Left ventricle myocardium superior (tissue), 1 donor: ENCODE measurements around the gene GSKIP. TPM values are rescaled to one million over a fixed set of nuclear protein-coding genes. Genes with fewer than 3 reads are reported as not detected.
"Not testable (repeated sequence)": the region's sequence is repeated elsewhere in the genome, so short reads cannot be mapped to it uniquely, and the experiment has no call there.

Experiments used
- ATAC-seq: fragments of 200-7000 bp; cut with Tn5 transposase; one replicate; pipeline ENCODE4 v1.9.1; 2020; ENCODE audit warnings: mild to moderate bottlenecking, moderate library complexity
- DNase-seq: peaks from one replicate; pipeline ENCODE4 v3.0.0-alpha.2; 2020
- intact Hi-C: fragments of 100-400 bp; cut with micrococcal nuclease; formaldehyde crosslinking; loops from one replicate; pipeline ENCODE4 v1.11.0; 2022
- long read RNA-seq: library from polyadenylated mRNA; unstranded; transcript quantifications from one replicate; pipeline ENCODE4 v2.0.0, GENCODE V29; 2021
- total RNA-seq: library from RNA; stranded (reverse); fragmentation: NEBNext Ultra II Directional; extraction: Animal tissue kit (Norgen Biotek cat#: 25700); gene quantifications from one replicate; pipeline ENCODE4 v1.2.1, GENCODE V29; 2021
- donor health status: DM: no; HTN: yes; CAD: no; lungs with severe emphysema.

The GSKIP gene
- total RNA-seq, result 9.6 TPM
- long read RNA-seq, transcript GSKIP-205 (4 exons, 2,218 nt), result major isoform, 17 of 20 reads
- long read RNA-seq, partial matches to known transcripts, result 0 of 20 reads
- long read RNA-seq, other reads (novel, unspliced or antisense), result 3 of 20 reads

- intact Hi-C loops, result no loop called here
- DNase-seq (peak; percentile 97), ATAC-seq (peak; percentile 99)
Observed at GRCh38 chr14:96362965-96363750, at the start of gene GSKIP, which contains the start of gene ATG2B. TSS of gene GSKIP (plus strand) at chr14:96363526. CDS start at chr14:96382248, 18,722 bp downstream. TSS of gene ATG2B (minus strand) at chr14:96363341. CDS start at chr14:96362976, 365 bp downstream.

GRCh38 chr14:96316087-96316486, 47.2 kb upstream of the GSKIP start:
- DNase-seq (no peak), ATAC-seq (no peak)
- intact Hi-C loops, result no loop called here

DNA sequence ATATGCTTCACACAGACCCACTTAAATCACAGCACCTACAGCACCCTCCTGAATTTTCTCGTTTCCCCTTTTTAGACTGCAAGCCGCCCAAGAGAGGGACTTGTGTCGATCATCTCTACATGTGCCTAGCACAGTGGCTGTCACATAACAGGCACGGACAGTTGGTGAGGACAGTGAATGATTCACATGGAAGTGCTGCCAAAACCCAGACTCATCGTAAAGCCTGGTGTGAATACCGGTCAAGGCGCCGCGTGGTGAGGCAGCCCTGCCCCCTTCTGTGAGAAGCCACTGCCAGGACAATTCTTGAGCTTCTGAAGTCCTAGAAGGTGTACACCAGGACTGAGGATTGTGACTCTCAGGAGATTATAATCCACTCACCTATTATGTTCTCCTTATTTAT, 44.5 kb upstream of the GSKIP start:
- no peak for DNase-seq
- ATAC-seq, result no peak
- intact Hi-C loops, result no loop called here

DNA sequence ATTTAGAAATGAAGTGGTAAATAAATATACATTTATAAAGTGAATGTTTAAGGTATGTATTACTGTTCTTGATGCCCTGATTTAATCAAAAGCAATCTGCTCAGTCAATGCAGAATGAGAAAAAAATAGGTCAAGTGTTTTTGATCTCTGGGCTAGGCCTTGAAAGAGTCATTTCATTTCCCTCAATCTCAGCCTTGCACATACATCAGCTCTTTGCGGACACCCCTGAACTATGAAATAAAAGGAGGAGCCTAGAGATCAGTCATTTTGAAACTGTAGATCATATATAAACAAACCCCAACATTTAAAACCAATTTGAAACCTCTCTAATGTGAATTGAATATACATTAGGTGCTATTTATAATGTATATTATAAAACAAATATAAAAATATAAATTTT, 42.7 kb upstream of the GSKIP start:
- ATAC-seq (no peak), DNase-seq (no peak)
- intact Hi-C loops, result no loop called here

DNA sequence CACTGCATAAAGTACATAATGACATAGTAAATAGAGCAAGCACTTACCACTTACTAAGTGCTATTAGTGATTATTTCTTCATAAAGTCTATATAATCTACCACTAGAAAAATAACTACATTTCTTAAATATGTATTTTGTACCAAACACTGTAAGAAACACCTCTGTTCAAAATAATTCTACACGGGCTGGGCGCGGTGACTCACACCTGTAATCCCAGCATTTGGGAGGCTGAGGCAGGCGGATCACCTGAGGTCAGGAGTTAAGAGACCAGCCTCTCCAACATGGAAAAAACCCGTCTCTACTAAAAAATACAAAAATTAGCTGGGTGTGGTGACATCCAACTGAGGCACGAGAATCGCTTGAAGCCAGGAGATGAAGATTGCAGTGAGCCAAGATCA, 39.1 kb upstream of the GSKIP start:
- intact Hi-C loops, result no loop called here
- DNase-seq, result no peak

GRCh38 chr14:96338551-96338950, 24.8 kb upstream of the GSKIP start:
- ATAC-seq, result no peak
- intact Hi-C loops, result no loop called here
- no peak for DNase-seq

More for the DNA sequence above, 39.1 kb upstream of the GSKIP start:
- no peak for ATAC-seq

GRCh38 chr14:96341323-96341722, 22.0 kb upstream of the GSKIP start:
- intact Hi-C loops, result no loop called here
- DNase-seq, result no peak
- ATAC-seq, result no peak

GRCh38 chr14:96345669-96346068, 17.7 kb upstream of the GSKIP start:
- ATAC-seq (no peak), DNase-seq (no peak)
- intact Hi-C loops, result no loop called here

GRCh38 chr14:96347957-96348356, 15.4 kb upstream of the GSKIP start:
- ATAC-seq, DNase-seq, intact Hi-C loops: not testable (repeated sequence)

DNA sequence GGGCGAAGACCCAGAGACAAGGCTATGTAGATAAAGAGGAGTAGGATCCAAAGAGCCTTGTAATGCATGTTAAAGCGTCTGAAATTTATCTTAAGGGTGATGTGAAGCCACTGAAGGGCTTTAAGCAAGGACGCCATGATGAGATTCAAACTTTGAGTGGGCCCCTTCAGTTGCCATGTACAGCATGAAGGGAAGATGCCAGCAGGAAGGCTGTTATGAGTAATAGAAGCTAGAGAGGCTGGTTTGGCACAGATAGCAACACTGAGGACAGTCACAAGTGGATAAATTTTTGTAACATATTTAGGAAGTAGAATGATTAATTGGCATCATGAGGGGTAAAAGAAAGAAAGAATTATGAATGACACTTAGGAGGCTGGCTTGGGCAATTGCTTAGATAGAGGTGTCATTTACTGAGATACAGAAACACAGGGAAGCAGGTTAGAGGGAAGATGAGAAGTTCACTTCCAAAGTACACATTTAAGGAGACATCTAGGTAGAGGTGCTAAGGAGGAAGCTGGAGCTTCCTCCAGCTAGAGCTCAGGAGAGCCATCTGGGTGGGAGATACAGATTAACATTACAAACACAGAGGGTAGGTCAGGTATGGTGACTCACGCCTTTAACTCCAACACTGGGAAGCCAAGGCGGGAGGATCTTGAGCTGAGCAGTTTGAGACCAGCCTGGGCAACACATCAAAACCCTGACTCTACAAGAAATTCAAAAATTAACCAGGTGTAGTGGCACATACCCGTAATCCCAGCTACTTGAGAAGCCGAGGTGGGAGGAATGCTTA, 13.8 kb upstream of the GSKIP start:
- ATAC-seq (no peak), DNase-seq (no peak)
- intact Hi-C loops, result no loop called here

DNA sequence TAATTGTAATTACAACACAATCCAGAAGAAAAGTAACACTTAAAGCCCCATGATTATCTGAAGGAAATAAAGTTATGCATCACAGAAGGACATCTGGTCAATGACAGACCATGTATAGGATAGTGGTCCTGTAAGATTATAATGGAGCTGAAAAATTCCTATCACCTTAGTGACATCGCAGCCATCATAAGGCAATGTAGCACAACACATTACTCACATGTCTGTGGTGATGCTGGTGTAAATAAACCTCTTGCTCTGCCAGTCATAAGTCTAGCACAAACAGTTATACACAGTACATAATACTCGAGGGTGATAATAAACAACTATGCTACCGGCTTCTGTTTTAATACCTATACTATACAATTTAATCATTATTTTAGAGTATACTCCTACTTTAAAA, 11.3 kb upstream of the GSKIP start:
- no peak for ATAC-seq
- intact Hi-C loops, result no loop called here
- DNase-seq, result no peak

GRCh38 chr14:96352708-96353107, 10.6 kb upstream of the GSKIP start:
- intact Hi-C loops, result no loop called here
- ATAC-seq (no peak), DNase-seq (no peak)

GRCh38 chr14:96354246-96354645, 9.1 kb upstream of the GSKIP start:
- DNase-seq, result no peak
- intact Hi-C loops, result no loop called here

GRCh38 chr14:96357216-96357615, 6.1 kb upstream of the GSKIP start:
- no peak for ATAC-seq
- DNase-seq, result no peak
- intact Hi-C loops, result no loop called here

More at GRCh38 chr14:96354246-96354645, 9.1 kb upstream of the GSKIP start:
- ATAC-seq, result no peak

DNA sequence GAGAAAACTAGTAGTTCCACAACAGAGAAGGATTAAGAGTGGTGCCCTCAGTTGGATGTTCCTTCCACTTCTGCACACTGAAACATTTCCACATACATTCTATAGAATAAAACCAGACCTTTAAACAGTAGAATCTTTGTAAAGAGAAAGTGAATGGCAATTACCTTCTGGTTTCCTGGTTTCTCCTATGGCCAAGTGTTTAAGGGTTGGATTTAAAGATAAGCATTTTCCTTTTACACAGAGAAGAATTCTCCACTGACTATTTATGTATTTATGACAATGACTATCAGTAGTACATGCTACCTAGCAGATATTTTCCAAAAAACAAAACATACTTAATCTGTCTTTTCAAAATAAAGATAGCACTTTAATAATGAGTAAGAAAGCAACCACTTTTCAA, 3.4 kb upstream of the GSKIP start:
- DNase-seq, result no peak
- intact Hi-C loops, result no loop called here
- no peak for ATAC-seq

DNA sequence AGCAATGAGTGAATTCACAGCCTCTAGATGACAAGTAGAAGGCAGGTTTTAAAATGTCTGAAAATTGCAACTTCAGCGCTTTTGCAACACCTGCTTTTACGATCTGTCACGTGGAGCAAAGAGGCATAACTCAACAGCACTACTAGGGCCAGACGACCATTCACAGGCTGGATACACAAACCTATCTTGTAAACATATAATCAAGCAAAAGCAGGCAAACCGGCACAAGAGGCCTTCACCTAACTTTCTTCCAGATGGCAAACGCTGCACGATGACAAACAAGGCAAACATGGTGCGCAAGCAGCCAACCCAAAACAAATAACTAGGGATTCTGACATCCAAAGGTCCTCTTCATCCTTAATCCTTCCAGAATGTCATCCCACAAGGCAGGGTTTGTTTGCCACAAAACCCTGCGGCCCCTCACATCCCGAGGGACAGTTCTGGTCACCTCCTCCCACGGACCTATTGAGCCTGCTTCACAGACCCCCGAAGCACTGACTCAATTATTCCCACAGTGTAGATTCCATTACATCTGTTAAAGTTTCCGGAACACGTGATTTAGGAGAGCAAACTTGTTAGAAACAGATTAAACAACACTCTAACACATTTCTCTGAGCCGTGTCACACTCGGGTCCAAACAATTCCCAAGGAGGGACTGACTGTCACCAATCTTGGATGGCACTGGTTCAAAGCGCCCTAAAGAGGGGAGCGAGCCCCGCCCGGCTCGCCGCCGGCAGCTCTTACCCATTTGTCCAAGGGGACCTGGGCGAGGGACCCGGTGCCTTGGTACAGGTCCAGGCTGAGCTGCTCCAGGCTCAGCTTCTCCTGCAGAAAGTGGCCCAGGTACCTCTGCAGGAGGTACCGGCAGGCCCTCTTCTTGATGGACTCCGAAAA, 1.0 kb upstream of the GSKIP start:
- DNase-seq, result no peak
- peak; percentile 30 for ATAC-seq
- intact Hi-C loops, result no loop called here

GRCh38 chr14:96363751-96364336, 518 bp downstream of the GSKIP start:
- intact Hi-C loops, result no loop called here
- peak; percentile 26 for ATAC-seq
- peak; percentile 32 for DNase-seq

DNA sequence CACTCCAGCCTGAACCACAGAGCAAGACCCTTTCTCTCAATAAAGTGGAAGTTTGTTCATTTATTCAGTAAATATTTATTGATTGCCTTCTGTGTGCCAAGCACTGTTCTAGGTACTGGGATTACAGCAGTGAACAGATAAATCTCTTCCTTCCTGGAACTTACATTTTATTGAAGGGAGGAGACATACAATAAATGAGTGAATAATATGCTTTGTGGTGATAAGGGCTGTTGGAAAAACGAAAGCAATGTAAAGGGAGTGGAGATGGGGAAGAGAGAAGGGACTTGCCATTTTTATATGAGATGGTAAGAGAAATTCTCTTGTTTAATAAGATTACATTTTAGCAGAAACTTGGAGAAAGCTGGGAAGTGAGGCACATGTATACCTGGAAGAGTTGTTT, 1.6 kb downstream of the GSKIP start:
- ATAC-seq (no peak), DNase-seq (no peak)
- intact Hi-C loops, result no loop called here

- intact Hi-C loops, result no loop called here
- DNase-seq (no peak), ATAC-seq (no peak)
Observed at GRCh38 chr14:96368534-96368933, 5.2 kb downstream of the GSKIP start.
